Activated CD8-positive, alpha-beta memory T cell treated with anti-CD3 and anti-CD28 coated beads, Interleukin-2, amount 50 U/mL, for 1 hour (primary cell): ENCODE data around the gene CARMIL1.
A peak's percentile ranks its signal among the peaks of the same experiment; 100 is the strongest.

Experiments
- DNase-seq: peaks from one replicate; pipeline ENCODE4 v3.0.0-alpha.2; 2020; ENCODE audit errors: extremely low read depth

CARMIL1 gene

DNA sequence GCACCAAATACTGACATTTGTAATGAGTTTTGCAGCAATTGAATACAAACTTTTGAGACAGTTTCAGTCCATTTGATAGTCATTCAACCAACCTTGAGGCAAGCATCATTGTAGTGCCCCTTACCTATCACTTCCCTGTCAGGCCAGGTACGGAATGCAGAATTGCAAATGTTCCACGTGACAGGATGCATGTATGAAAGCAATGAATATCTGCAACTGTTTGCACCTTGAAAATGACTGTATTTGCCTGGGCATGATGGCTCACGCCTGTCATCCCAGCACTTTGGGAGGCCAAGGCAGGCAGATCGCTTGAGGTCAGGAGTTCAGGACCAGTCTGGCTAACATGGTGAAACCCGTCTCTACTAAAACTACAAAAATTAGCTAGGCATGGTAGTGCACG, 226.8 kb downstream of the CARMIL1 start:
- no peak for DNase-seq

DNA sequence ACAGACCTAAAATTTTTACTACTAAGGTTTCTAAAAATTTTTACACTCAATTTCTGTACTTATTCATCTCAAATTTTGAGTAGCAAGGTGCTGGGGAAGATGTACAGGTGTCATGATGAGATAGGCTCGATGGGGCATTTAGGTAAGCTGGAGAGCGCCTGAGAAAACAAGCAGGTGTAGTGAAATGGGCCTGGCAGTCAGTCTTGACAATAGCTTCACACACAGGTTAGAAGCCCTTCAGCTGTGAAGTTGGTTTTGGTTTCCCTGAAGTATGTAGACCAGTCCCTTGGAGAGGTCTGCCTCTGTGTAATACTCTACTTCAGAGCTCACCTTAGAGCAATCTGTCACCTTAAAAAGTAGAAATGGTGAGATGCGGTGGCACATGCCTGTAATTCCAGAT, 228.9 kb downstream of the CARMIL1 start:
- no peak for DNase-seq

DNA sequence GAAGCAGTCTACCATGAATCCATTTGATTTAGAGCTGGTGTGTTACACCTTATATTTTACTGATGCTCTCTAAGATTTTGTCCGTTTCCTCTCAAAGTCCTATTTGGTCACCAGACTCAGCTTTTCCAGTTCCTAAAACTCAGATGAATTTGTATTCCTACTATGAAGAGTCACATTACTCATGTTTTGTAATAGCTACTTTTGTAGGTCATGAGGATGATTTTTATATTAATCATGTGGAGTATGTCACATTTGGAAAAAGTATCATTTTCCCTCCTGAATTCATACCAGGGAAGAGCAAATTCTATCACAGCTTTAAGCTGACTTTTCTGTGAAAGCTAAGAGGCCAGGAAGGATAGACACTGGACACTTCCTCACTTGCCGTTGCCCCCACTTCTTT, 232.2 kb downstream of the CARMIL1 start:
- DNase-seq, result no peak

DNA sequence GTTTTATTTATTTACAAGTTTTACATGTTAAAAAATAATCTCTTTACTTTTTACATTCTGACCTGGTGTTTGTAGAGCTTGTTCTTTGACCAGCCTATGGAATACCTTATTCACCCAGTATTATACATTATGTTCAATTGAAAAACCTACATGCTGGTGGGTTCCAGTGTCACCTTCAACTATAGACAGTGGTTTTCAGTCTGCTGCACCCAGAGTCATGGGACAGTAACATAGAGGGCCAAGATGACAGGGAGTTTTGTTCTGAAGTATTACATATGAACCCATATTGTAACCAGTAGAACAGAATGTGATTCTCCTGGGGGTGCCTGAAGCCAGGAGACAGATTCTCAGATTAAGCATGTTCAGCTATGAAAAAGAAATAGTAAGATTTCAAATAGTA, 233.4 kb downstream of the CARMIL1 start:
- DNase-seq, result no peak

DNA sequence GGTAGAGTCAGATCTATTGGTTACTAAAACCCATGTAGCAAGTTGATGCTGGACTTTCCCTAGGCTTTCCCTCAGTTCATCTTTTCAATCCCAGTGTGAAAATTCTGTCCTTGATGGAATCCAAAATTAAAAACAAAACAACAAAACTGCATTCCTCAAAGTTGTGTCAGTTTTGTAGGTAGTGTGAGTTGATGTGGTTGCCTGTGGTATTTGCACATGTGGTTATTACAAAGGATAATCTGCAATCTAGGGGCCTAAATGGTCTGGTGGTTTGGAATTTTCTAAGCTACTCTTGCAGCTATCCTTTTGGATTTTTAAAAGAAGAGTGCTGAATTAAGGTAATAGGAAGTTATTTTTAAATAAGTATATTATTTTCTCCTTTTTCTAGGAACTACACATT, 240.7 kb downstream of the CARMIL1 start:
- no peak for DNase-seq

DNA sequence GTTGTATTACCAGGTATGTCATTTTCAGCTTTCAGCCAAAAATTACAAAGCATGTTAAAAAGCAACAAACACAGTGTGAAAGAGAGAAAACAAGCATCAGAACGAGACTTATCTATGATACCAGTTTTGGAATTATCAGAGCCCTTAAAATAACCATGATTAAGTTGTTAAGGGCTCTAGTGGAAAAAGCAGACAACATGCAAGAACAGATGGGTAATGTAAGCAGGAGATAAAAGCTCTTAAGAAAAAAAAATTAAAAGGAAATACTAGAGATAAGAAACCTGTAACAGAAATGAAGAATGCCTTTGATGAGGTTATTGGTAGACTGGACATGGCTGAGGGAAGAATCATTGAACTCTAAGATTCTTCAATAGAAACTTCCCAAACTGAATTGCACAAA, 245.4 kb downstream of the CARMIL1 start:
- DNase-seq, result no peak

DNA sequence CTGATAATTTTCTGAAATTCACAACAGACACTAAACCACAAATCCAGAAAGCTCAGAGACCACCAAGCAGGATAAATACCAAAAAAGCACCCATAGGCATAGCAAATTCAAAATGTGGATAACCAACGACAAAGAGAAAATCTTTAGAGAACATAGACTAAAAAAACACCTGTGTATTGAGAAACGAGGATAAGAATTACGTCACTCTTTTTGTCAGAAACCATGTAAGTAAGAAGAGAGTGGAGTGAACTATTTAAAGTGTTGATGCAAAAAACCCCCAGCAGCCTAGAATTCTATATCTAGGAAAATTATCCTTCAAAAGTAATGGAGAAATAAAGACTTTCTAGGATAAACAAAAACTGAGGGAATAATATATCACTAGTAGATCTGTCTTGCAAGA, 245.9 kb downstream of the CARMIL1 start:
- no peak for DNase-seq

DNA sequence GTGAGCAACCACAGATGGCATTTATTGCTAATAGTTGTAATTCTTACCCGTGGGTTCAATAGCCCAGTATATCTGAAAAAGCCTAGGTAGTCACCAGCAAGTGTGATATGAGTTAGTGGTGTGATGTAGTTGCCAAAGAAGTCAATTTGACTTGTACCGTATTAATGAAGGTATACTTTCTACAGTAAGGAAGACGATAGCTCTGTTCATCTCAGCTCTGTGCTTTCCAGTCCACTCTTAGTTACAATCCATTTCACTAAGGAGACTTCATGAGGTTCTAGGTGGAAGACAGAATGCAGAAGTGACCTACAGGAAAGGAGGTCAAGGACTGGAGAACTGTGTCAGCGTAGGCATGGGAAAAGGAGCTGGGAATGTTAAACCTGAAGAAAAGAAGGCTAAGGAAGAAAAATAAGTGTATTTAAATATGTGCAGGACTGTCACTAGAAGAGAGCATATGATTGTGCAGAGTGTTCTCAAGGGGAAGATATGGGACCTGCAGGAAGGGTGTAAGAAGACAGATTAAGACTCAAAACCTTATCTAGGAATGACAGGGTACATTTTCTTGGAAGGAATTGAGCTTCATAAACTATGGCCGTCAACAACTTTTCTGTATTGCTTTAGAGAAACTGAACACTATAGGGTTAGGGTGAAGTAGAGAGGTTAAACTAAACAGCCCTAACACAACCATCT, 255.9 kb downstream of the CARMIL1 start:
- DNase-seq, result no peak

DNA sequence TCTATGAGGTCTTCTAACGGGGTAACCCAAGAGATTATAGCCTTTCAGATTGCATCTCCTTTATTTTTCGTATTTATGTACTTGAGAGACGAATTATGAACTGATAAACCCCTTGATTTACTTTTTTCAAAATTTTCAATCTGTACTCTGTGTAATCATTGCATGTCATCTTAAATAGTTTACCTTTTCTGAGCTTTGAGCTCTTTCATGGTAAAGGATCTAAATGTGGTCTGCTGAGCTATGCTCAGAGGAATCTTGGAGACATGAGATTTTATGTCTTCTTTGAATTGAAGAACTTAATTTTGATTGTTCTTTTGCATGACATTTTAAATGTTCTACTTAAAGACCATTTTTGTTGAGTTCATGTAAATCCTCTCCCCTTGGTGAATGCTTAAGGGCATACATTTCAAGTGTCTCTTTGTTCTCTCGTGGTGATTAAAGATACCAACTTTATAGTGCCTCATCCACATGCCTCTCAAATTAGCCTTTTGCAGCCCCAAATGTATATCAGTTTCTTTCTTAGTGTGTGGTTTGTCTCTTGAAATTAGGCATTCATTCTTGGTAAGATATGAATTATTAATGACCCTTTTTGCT, 256.6 kb downstream of the CARMIL1 start:
- DNase-seq, result no peak

DNA sequence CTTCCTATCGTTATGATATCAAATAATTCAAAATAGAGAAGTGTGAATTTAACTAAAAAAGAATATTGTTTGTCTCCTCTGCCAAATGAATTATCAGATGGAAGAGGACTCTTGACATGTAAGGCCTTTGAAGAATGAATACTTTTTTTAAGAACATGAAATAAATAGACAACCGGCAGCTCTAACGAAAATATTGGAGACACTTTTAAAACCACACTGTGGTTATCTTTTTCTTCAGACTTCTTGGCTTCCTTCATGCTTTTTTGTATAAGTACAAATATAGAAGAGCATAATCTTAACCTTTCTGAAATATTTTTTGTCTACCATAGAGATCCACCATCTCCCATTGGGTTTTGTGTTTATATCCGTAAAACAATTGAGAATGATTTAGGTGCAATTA, 257.6 kb downstream of the CARMIL1 start:
- DNase-seq, result no peak

DNA sequence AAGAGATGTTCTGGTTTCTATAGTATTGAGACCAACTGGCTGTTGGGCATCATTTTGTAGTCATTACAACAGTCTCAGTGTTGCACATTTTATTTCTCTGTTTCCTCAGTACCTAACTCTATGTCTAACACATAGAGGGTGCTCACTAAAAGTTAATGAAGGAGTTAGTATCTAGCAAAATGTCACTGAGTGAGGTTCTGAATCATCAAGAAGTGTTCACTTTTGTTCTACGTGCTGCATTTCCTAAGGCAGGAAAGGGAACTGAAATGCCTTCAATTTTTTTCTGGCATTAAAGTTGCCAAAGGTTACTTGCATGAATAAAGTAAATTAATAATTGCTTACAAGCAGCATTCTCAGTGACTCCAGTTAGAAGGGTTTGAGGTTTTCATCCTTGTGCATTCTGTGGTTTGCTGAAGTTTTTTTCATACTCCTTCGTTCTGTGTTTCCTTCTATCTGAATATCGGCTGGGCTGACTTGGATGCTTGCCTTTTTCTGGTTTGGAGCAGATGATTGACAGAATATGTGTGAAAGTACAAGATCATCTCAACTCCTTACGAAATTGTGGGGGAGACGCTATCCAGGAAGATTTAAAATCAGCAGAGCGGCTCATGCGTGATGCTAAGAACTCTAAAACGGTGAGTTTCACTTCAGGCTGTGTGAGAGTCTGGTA, 258.3 kb downstream of the CARMIL1 start:
- no peak for DNase-seq

DNA sequence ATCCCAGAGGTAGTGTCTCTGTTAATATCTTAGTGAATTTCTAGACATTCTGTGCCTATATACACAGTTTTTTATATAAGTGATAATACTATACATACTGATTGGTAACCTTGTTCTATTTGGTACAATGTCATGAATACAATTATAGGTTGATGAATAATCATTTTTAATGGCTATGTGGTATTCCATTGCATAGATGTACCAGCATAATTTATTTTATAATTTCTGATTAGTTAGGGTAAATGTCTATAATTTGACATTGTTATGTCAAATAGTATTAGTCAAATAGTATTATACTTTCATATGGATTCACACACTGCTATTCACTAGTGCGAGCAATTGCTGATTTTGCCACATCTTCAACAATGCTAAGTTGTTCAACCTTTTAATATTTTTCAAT, 262.1 kb downstream of the CARMIL1 start:
- DNase-seq, result no peak

DNA sequence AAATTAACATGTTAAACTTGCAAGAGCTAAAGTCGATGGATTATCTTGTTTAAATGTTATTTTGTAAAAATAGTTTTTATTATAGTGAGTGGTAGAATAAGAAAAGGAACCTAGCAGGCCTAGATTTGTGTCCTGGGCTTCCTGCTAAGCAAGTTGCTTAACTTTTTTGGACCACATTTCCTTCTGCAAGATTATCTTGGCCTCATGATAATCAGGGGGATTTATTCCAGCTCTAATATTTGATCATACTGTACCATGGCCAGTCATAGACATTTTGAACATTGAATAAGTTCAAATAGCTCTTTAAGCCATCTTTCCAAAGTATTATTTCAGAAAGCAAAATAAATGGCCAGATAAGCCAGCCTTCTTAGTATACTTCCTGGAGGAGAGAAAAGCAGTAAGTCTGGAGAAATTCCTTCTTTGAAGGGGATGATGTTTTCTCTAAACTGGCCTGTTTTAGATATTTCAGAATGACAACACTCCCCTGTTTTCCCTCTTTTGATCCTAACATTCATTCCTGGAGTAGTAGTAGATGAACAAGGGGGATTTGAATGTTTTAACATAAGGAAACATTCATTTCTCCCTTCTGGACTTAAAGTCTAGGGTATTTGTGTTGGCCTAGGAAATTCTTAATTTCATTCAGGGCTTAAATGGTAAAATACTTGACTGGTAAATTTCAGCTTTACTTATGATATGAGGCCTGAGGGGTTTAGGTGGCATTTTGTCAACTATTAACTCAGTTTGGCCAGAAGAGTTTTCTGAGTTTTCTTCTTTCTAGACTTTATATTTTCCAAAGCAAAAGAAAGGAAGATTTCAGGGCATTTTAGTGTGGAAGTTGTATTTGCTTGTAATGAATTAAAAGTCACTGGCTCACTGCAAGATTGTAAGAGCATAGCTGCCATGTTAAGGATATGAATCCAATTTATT, 264.1 kb downstream of the CARMIL1 start:
- no peak for DNase-seq

DNA sequence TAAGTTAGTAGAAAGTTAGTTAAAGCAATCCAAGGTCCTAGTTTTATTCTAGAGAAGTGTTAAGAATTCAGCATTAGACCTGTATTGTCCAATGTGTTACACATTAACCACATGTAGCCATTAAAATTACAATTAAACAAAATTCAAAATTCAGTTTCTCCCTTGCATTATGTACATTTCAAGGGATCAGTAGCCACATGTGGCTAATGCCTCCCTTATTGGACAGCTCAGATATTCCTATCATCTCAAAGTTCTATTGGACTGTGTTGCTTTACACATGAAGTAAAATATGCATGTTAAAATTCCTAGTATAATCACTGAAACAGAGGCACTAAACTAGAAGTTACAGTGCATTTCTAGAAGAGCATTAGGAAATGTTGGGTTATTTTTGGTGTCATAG, 265.7 kb downstream of the CARMIL1 start:
- DNase-seq, result no peak

DNA sequence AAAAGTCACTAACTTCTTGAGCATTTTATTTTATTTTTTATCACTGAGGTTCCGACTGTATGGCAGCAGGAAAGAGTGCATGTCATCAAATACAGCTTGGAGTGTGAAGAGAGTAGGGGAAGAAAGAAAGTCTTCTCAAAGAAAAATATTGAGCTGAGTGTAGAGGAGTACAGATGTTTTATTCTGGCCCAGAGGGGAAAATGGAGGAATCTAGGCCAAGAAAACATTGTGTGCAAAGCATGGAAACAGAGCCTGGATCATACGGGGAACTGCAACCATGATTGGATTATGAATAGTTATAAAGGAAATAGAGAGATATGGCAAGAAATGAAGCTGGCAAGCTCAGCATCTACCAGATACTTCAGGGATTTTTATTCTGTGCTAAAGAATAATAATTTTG, 268.6 kb downstream of the CARMIL1 start:
- no peak for DNase-seq

DNA sequence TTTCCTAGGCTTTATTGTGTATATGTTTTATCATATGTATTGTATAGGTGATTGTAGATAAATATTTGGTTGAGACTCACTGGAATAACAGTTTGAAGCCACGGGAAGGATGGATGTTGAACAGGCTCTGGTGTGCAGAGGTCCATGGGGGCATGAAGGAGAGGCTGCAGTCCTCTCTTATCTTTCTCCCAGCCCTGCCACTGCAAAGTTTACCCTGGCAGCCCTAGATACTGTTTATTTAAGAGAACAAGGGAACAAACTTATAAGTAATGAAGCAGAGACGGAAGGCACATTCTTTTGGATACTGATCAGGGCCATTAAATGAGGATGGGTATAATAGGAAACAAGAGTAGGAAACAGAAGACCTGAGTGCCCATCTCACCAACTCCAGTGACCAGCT, 269.3 kb downstream of the CARMIL1 start:
- no peak for DNase-seq

DNA sequence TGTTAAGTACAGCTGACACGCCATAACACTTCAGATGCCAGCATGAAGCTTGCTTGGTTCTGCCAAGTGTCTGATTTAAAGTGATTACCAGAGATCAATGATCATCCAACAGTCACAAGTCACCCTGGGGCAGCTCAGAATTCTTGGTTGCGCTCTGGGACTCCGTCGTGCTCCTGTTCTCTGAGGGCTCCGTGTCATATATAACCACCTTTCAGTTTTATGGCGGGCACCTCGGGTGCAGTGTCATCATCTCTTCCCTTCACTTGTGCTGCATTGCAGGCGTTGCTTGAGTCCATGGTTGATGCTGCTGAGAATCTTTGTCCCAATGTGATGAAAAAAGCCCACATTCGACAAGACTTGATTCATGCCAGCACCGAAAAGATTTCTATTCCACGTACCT, 271.5 kb downstream of the CARMIL1 start:
- no peak for DNase-seq

DNA sequence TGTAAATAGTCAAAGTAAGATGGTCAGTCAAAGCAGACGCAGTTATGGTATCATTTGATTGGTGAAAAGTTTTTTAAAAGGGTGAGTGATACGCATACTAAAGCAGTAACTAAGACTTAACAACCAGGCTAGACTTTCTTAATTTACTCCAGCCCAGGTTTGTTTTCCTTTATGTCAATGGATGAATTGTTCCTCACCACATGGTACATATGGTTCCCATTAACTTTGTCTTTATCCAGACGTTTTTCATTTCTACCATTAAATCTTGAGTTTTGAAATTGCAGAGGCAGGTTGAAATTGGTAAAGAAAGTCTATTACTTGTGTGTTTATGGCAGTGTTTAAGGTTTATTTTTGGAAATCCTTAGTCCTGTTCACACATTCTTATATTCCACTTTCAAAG, 274.3 kb downstream of the CARMIL1 start:
- no peak for DNase-seq

DNA sequence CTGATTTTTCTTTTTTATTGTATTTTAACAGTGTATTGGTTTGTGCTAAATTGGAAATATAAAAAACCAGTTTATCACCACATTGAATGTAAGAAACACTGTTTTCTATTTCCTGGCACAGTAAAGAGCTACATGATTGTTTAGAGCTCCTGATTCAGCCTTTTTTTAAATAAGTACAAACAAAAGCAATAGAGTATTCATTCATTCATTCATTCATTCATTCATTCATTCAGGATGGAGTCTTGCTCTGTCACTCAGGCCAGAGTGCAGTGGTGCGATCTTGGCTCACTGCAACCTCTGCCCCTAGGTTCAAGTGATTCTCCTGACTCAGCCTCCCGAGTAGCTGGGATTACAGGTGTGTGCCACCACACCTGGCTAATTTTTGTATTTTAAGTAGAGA, 276.0 kb downstream of the CARMIL1 start:
- no peak for DNase-seq

DNA sequence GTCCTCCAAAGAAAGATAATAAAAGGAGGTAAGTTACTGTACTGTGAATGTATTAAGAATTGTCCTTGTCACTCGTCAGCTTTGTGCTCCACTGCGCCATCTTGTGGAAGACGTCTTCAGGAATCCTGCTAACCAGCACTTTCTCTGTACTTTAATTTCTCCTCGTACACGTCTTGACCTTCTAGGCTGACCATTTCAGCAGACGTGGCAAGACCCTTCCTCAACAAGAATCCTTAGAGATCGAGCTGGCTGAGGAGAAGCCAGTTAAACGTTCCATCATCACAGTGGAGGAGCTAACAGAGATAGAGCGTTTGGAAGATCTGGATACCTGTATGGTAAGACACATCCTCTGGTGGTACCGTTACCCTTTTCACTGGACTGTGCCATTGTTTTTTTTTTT, 277.3 kb downstream of the CARMIL1 start:
- DNase-seq, result peak; percentile 38

DNA sequence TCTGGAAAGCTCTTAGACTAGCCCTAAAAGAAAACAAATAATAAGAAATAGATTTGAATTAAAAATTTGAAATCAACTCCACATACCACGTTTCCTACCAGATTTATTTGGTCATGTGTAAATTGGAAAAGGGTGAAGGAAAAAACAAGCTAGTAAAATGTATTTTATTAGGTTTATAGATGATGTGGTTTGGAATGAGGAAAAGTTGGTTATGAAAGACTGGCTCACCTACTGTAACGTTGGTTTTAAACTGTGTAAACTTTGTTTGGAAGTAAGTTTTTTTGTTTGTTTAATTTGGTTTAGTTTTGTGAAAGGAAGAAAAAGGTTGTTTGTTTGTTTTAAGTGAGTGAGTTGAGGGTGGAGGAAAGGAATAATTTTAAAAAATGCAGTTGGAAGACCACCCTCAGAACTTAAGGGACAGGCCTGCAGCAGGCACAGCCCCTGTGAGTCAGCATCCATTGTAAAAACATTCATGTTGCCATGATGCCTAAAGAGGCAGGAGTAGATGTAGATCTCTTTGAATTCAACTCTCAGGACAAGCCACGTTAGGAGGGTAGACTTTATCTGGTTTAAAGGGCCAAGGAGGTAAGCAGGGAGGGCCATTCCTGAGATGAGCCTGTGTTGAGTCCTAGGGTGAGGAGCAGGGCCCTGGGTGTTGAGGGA, 279.1 kb downstream of the CARMIL1 start:
- DNase-seq, result no peak

DNA sequence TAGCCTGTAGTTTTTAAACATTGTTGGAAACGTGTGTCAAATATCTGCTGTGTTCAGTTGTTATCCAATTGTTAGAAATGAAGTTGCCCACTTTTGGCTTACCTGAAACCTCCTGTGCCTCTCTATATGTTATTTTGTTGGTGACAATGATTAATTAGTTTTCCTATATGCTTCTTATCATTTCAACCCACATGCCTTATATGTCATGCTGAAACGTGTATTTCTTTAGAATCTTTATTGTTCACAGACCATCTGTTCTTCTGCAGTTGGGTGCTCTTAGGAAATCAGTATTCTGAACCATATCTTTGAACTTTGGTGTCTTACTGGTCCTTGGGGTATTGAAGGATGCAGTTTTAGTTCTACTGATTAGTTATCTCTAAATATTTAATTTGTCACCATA, 281.7 kb downstream of the CARMIL1 start:
- no peak for DNase-seq
